Measurements from ENCODE around the gene COG2. TPM values are rescaled to one million over a fixed set of nuclear protein-coding genes. Genes with fewer than 3 reads are reported as not detected.
"Not testable (repeated sequence)": the region's sequence is repeated elsewhere in the genome, so short reads cannot be mapped to it uniquely, and the experiment has no call there.

The COG2 gene
- polyA plus RNA-seq, 1 donor from 2014 or later, result 31.8 TPM

DNA sequence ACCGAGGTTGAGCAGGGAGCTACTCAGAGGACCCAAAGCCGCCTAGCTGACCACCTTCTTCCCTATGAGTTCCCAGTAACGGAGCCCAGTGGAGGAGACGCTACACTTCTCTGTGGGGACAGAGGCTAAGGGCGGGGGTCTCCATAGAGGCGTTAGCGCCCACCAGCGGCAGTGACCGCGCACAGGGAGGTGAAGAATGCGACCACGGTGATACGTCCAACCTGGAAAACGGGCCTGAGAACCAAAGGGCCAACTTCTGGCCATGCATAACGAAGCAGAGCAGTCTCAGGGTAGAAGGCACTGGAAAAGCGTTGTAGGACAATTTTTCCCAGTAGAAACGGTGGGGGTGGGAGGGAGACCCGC is 400 bp upstream of the COG2 start:
- Mint-ChIP-seq H3K9me3 (no peaks in the 10 kb centered on the region), H3K4me3 (peak overlapping the region; percentile 89 to 99 (median 98)), H3K27ac (peak overlapping the region in 2 of 3 donors; percentile 60 to 82), H3K4me1 (peaks cover 16 to 31% (median 23%) of the 10 kb centered on the region in 3 donors), H3K36me3 (peaks cover 2% of the 10 kb centered on the region), H3K27me3 (peaks cover 4% of the 10 kb centered on the region)

DNA sequence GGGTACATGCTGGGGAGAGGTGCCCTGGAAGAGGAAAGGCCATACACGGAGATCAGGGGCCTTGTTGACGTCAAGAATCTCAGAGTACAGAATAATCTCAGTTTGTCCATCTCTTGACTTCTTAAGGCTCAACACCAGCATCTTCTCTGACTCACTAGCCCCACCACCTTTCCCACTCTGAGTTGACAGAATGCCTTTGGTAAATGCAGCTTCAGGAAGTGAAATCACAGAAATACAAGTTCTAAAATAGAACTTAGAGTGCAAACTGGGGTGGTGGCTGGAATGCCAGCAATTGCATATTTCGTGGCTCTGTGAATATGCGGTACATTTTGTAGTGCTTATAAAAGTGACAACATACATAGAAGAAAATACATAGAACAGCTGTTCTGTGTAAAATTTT is 1.6 kb downstream of the COG2 start:
- peaks cover 19 to 41% (median 30%) of the 10 kb centered on the region in 3 donors for H3K4me1 Mint-ChIP-seq
- H3K9me3 Mint-ChIP-seq, result no peaks in the 10 kb centered on the region
- peaks cover 4% of the 10 kb centered on the region for H3K27me3 Mint-ChIP-seq
- peaks cover 2% of the 10 kb centered on the region for H3K36me3 Mint-ChIP-seq
- H3K27ac Mint-ChIP-seq, result peak overlapping the region in 1 of 3 donors; percentile 12
- H3K4me3 Mint-ChIP-seq, result peak overlapping the region; percentile 22 to 98 (median 78)

DNA sequence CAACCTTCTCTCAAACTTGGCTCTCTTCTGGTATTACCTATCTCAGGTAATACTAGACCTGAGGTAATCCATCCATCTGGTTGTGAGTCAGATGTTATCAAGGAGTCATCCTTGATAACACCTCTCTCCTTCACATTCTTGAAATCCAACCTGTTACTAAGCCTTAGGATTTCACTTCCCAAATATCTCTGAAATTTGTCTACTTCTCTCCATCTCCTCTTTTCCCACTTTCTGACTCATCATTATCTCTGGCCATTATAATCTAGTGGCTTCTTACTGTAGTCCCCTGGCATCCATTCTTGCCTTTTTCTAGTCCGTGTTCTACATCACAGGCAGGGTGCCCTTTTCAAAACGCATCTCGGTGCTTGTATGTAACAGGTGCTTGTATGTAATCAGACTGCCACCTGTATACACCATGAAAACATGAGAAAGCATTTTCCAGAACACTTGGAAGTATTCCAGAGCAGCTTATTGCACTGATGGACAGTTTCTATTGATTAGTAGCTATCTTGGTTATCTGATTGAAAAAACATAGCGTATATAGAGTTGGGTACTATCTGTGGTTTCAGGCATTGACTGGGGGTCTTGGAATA is 4.5 kb downstream of the COG2 start:
- peaks cover 6% of the 10 kb centered on the region for H3K36me3 Mint-ChIP-seq
- H3K4me1 Mint-ChIP-seq, result peaks cover 32 to 60% (median 36%) of the 10 kb centered on the region in 3 donors
- no peaks in the 10 kb centered on the region for H3K27me3 Mint-ChIP-seq
- peaks cover 0 to 3% (median 0%) of the 10 kb centered on the region in 3 donors for H3K9me3 Mint-ChIP-seq
- no peak overlapping the region for H3K27ac Mint-ChIP-seq
- H3K4me3 Mint-ChIP-seq, result peak overlapping the region in 1 of 4 donors; percentile 16

DNA sequence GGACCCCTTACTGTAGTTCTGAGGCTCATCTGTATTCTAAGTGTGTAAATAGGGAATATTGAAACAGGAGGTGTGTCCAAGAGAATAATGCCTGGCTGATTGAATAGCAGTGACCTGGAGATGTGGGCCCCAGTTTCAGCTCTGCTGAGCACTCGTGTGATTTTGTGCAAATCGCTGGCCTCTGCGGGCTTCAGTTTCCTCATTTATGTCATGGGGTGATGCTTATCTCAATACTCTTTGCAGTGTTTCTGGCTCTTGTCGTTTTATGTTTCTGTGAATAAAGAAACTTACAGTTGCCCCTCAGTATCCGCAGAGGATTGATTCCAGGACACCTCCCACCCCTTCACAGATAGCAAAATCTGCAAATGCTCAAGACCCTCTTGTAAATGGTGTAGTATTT is 5.0 kb downstream of the COG2 start:
- Mint-ChIP-seq H3K27me3 (no peaks in the 10 kb centered on the region), H3K36me3 (peaks cover 11% of the 10 kb centered on the region), H3K4me3 (no peak overlapping the region), H3K4me1 (peaks cover 32 to 57% (median 36%) of the 10 kb centered on the region in 3 donors), H3K27ac (no peak overlapping the region), H3K9me3 (peaks cover 0 to 3% (median 0%) of the 10 kb centered on the region in 3 donors)

DNA sequence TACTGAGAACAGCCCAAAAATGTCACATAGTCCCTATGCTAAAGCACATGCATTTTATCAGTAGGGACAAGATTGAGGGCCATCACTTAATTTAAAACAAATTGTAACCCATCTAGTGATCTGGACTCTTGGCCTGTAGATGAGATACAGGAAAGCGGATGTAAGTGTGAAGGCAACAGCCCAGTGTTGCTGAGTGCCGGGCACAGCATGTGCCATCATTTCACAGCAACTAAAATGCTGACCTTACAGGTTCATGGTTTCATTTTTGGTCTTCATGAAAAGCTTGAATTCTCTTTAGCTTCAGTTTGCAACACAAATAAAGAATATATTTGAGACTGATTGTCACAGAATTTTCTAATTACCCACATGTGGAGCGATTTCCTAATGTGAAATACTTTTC is 5.8 kb downstream of the COG2 start:
- Mint-ChIP-seq H3K4me3 (no peak overlapping the region), H3K27ac (no peak overlapping the region), H3K9me3 (peaks cover 0 to 3% (median 0%) of the 10 kb centered on the region in 3 donors), H3K36me3 (peaks cover 11% of the 10 kb centered on the region), H3K4me1 (peaks cover 32 to 55% (median 34%) of the 10 kb centered on the region in 3 donors), H3K27me3 (no peaks in the 10 kb centered on the region)

DNA sequence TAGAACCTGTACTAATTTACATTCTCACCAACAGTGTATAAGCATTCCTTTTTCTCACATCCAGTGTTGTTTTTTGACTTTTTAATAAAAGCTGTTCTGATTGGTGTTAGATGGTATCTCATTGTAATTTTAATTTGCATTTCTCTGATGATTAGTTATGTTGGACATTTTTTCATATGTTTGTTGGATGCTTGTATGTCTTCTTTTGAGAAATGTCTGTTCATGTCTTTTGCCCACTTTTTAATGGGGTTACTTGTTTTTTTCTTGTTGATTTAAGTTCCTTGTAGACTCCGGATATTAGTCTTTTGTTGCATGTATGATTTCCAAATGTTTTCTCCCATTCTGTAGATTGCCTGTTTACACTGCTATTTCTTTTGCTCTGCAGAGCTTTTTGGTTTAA is 8.0 kb downstream of the COG2 start:
- H3K4me3 Mint-ChIP-seq, result peak overlapping the region in 1 of 4 donors; percentile 77

DNA sequence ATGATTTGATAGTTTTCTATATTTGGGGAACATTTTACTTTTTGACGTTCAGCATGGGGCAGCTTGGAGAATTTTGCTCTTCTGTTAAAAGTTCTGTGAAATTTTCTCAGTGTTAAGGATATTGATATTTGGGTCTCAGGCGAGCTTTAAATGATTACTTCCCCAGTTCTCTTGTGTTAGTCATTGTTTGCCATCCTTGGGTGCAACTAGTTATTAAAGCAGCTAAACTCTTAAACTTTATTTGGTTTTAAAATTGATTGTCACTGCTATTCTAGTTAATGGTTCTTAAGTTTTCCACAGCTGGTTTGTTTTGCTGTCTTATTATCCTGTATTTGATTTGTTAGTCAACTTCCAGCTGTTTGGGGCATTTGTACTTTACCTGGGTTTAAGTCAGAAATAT is 9.0 kb downstream of the COG2 start:
- H3K9me3 Mint-ChIP-seq, result peaks cover 0 to 12% (median 0%) of the 10 kb centered on the region in 3 donors
- H3K27ac Mint-ChIP-seq, result no peak overlapping the region
- H3K27me3 Mint-ChIP-seq, result no peaks in the 10 kb centered on the region
- H3K4me1 Mint-ChIP-seq, result peaks cover 30 to 55% (median 37%) of the 10 kb centered on the region in 3 donors
- H3K4me3 Mint-ChIP-seq, result no peak overlapping the region
- peaks cover 17% of the 10 kb centered on the region for H3K36me3 Mint-ChIP-seq

More for the DNA sequence above, 8.0 kb downstream of the COG2 start:
- peaks cover 0 to 12% (median 0%) of the 10 kb centered on the region in 3 donors for H3K9me3 Mint-ChIP-seq
- H3K27me3 Mint-ChIP-seq, result no peaks in the 10 kb centered on the region
- H3K4me1 Mint-ChIP-seq, result peaks cover 26 to 53% (median 34%) of the 10 kb centered on the region in 3 donors
- H3K36me3 Mint-ChIP-seq, result peaks cover 11% of the 10 kb centered on the region
- H3K27ac Mint-ChIP-seq, result peak overlapping the region in 1 of 3 donors; percentile 25

DNA sequence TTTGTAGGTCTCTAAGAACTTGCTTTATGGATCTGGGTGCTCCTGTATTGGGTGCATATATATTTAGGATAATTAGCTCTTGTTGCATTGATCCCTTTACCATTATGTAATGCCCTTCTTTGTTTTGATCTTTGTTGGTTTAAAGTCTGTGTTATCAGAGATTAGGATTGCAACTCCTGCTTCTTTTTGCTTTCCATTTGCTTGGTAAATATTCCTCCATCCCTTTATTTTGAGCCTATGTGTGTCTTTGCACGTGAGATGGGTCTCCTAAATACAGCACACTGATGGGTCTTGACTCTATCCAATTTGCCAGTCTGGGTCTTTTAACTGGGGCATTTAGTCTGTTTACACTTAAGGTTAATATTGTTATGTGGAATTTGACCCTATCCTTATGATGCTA is 14.4 kb downstream of the COG2 start:
- H3K4me3 Mint-ChIP-seq, H3K9me3 Mint-ChIP-seq, H3K27me3 Mint-ChIP-seq, H3K27ac Mint-ChIP-seq: not testable (repeated sequence)
- peaks cover 17 to 28% (median 26%) of the 10 kb centered on the region in 3 donors for H3K4me1 Mint-ChIP-seq
- peaks cover 16% of the 10 kb centered on the region for H3K36me3 Mint-ChIP-seq

DNA sequence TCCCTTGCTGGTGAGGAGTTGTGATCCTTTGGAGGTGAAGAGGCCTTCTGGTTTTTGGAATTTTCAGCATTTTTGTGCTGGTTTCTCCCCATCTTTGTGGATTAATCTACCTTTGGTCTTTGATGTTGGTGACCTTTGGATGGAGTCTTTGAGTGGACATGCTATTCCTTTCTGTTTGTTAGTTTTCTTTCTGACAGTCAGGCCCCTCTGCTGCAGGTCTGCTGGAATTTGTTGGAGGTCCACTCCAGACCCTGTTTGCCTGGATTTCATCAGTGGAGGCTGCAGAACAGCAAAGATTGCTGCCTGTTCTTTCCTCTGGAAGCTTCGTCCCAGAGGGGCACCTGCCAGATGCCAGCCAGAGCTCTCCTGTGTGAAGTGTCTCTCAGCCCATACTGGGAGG is 15.8 kb downstream of the COG2 start:
- H3K4me3 Mint-ChIP-seq, H3K9me3 Mint-ChIP-seq, H3K27me3 Mint-ChIP-seq, H3K27ac Mint-ChIP-seq: not testable (repeated sequence)
- Mint-ChIP-seq H3K4me1 (peaks cover 19 to 28% (median 26%) of the 10 kb centered on the region in 3 donors), H3K36me3 (peaks cover 11% of the 10 kb centered on the region)

DNA sequence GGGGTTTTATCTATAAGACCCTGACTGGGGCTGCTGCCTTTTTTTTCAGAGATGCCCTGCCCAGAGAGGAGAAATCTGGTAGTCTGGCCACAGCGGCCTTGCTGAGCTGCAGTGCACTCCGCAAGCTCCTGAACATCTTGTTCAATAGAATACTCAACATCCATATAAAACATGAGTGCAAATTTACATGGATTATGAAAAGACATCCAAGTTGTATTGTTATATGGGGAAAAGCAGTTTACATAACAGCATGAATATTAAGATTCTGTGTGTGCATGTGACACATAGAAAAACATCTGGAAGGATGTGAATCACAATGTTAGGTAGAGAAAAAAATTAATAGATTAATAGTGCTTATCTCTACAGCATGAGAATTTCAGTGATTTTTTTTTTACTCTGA is 16.4 kb downstream of the COG2 start:
- Mint-ChIP-seq H3K27ac (no peak overlapping the region), H3K9me3 (peaks cover 0 to 8% (median 0%) of the 10 kb centered on the region in 3 donors), H3K4me1 (peaks cover 19 to 26% (median 23%) of the 10 kb centered on the region in 3 donors), H3K27me3 (no peaks in the 10 kb centered on the region), H3K4me3 (no peak overlapping the region), H3K36me3 (peaks cover 11% of the 10 kb centered on the region)

DNA sequence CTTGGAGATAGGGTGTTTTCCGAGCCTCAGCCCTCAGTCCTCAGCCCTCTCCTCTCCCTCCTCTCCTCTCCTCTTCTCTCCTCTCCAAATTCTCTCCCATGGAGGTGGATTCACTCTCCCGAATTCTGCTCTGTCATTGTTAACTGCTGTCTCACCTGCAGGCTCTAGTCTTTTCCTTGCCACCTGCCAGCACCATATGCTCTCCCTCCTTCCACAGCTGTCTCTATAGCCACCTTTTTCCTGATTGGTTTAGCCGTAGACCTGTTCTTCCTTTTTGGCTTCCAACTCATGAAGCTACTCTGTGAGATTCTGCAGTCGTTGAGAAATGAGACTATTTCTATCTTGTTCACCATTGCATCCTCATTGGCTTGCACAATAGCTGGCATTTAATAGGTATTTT is 19.7 kb downstream of the COG2 start:
- Mint-ChIP-seq H3K4me1 (peaks cover 4% of the 10 kb centered on the region in 3 donors), H3K27ac (no peak overlapping the region), H3K27me3 (no peaks in the 10 kb centered on the region)

DNA sequence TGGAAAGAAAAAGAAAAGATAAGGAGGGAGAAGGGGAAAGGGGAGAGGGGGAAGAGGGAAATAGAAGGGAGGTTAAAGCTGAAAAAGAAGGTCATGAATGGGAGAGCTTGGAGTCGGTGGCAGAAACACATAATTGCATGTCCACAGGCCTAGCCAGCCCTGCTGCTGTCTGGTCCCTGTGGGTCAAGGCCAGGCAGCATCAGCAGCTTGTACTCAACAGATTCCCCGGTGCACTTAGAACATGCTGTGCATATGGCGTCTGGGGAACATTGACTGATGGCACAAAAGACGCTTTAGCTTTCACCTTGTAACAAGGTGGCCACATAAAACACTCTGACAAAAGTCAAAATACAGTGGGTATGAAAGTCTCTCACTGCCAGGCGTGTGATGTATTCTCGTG is 25.9 kb downstream of the COG2 start:
- no peaks in the 10 kb centered on the region for H3K9me3 Mint-ChIP-seq

More for the DNA sequence above, 19.7 kb downstream of the COG2 start:
- Mint-ChIP-seq H3K9me3 (no peaks in the 10 kb centered on the region), H3K36me3 (peaks cover 8% of the 10 kb centered on the region), H3K4me3 (no peak overlapping the region)

DNA sequence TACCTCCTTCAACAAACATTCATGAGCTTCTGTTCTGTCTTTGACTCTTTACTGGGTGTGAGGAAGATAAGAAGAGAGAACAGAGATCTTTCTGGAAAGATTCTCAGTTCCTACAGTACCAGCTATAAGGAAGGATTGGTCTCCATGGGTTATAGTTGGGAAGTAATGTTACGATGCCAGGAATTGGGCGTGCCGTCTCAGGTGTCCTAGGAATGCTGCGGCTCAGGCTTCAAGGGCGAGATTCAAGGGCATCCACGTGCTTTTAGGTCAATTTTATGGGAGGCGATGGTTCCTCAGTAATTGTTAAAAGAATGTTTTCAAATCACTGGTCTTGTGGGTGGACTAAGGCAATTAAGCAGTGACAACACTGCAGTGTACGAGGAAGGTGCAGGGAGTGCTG is 27.3 kb downstream of the COG2 start:
- H3K9me3 Mint-ChIP-seq, result no peaks in the 10 kb centered on the region
- no peak overlapping the region for H3K4me3 Mint-ChIP-seq
- no peaks in the 10 kb centered on the region for H3K27me3 Mint-ChIP-seq
- no peaks in the 10 kb centered on the region for H3K4me1 Mint-ChIP-seq
- H3K36me3 Mint-ChIP-seq, result peaks cover 7% of the 10 kb centered on the region
- no peak overlapping the region for H3K27ac Mint-ChIP-seq

More for the DNA sequence above, 25.9 kb downstream of the COG2 start:
- H3K27me3 Mint-ChIP-seq, result no peaks in the 10 kb centered on the region
- H3K4me3 Mint-ChIP-seq, result no peak overlapping the region
- H3K36me3 Mint-ChIP-seq, result peaks cover 7% of the 10 kb centered on the region
- no peaks in the 10 kb centered on the region for H3K4me1 Mint-ChIP-seq
- no peak overlapping the region for H3K27ac Mint-ChIP-seq

DNA sequence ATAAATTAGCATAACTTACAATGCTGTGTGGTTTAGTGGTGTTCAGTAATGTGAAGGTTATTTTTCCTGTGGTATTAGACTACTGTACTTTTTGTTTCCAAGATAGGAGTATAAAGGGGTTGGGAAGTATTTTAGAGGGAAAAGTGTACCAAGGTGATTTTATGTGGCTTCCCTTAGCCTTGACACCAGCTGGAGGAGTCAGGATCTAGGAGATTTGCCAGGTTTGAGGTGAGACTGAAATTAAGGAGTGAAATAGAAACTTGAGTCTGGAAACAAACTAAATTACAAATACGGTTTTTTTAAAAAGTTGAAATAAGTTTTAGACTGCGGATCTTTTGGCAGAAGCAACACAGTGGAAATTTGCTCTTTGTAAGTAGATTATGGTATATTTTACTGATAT is 32.3 kb downstream of the COG2 start:
- H3K36me3 Mint-ChIP-seq, result peaks cover 14% of the 10 kb centered on the region

DNA sequence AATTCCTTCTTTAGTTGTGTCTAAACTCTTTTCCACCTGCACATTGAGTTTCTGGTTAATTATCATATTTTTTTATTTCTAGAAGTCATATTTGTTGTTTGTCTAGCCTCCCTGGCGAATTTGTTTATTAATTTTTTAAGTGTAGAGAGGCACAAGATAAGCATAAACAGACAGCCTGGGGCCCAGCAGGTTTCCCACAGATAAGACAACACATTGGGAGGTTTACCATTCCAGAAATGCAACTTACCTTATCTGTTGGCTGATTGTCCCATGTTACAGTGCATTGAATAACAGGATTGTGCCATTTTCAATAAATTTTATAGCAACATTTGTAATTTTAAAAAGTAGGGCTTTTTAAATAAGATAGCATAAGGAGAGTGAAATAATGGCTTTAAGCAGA is 34.9 kb downstream of the COG2 start:
- Mint-ChIP-seq H3K4me3 (no peak overlapping the region), H3K4me1 (no peaks in the 10 kb centered on the region), H3K9me3 (peaks cover 0 to 4% (median 0%) of the 10 kb centered on the region in 3 donors), H3K27me3 (no peaks in the 10 kb centered on the region), H3K36me3 (peaks cover 15% of the 10 kb centered on the region), H3K27ac (no peak overlapping the region)

More for the DNA sequence above, 32.3 kb downstream of the COG2 start:
- Mint-ChIP-seq H3K4me1 (no peaks in the 10 kb centered on the region), H3K27ac (peak overlapping the region in 1 of 3 donors; percentile 20), H3K9me3 (peaks cover 0 to 4% (median 0%) of the 10 kb centered on the region in 3 donors), H3K4me3 (no peak overlapping the region), H3K27me3 (no peaks in the 10 kb centered on the region)

DNA sequence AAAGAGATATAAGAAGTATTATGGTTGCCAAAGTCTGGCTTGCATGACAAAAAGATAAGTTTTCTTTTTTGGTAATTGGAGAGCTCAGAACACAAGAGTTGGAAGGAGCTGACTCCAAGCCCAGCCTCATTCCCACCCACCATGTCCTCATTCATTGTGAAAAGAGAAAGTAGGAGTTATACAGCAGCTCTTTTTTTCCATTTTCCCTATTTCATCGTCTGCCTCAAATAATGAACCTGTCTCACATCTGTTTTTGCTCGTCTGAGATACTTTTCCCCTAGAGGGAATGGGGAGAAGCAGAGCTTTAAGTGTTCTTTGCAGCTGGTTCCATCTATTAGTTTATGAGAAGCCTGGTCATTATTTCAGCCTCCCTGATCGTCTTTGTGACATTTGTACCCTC is 36.9 kb downstream of the COG2 start:
- Mint-ChIP-seq H3K36me3 (peaks cover 15% of the 10 kb centered on the region), H3K9me3 (peaks cover 0 to 4% (median 0%) of the 10 kb centered on the region in 3 donors), H3K4me1 (no peaks in the 10 kb centered on the region), H3K27ac (no peak overlapping the region), H3K4me3 (no peak overlapping the region), H3K27me3 (no peaks in the 10 kb centered on the region)

Data from IgD-negative memory B cell (primary cell).